HL-60/S4 treated with retinoic acid at 250 ng/mL for 4 days and 3 days (cell line): ENCODE results near the gene PELI3.

Source experiments
- in situ Hi-C: fragments of 300-500 bp; cut with MboI; formaldehyde crosslinking; loops from 2 replicates; pipeline ENCODE4 v1.7.0; 2022; ENCODE audit warnings: low sequenced_read_pairs

Gene PELI3

GRCh38 chr11:66473608-66474515 is 7.2 kb downstream of the PELI3 start:
- in situ Hi-C loops, result no loop called here

GRCh38 chr11:66475349-66476172 is 8.9 kb downstream of the PELI3 start:
- in situ Hi-C loops, result no loop called here

- in situ Hi-C loops, result no loop called here
Measured at GRCh38 chr11:66476173-66476840, 9.6 kb downstream of the PELI3 start.

- in situ Hi-C loops, result no loop called here
Measured at GRCh38 chr11:66476841-66477251, 10.1 kb downstream of the PELI3 start.

- in situ Hi-C loops, result no loop called here
Measured at GRCh38 chr11:66477263-66478201, 10.8 kb downstream of the PELI3 start.

GRCh38 chr11:66478729-66479393 is 12.2 kb downstream of the PELI3 start:
- in situ Hi-C loops, result no loop called here

GRCh38 chr11:66479394-66480116 is 12.8 kb downstream of the PELI3 start:
- in situ Hi-C loops, result no loop called here

- in situ Hi-C loops, result no loop called here
Measured at GRCh38 chr11:66480117-66480938, 13.6 kb downstream of the PELI3 start, which contains the start of gene DPP3. TSS of gene DPP3 (plus strand) at chr11:66480434. CDS start at chr11:66482201, 1,767 bp downstream.

- in situ Hi-C loops, result no loop called here
Measured at GRCh38 chr11:66484806-66485380, 18.2 kb downstream of the PELI3 start.

- in situ Hi-C loops, result no loop called here
Measured at GRCh38 chr11:66488957-66489356, 22.3 kb downstream of the PELI3 start.

- in situ Hi-C loops, result no loop called here
Measured at GRCh38 chr11:66489636-66490035, 22.9 kb downstream of the PELI3 start.

GRCh38 chr11:66491315-66491935 is 24.7 kb downstream of the PELI3 start:
- in situ Hi-C loops, result no loop called here

GRCh38 chr11:66492161-66492865 is 25.6 kb downstream of the PELI3 start:
- in situ Hi-C loops, result no loop called here

- in situ Hi-C loops, result no loop called here
Measured at GRCh38 chr11:66493130-66493529, 26.4 kb downstream of the PELI3 start.

- in situ Hi-C loops, result no loop called here
Measured at GRCh38 chr11:66494458-66494857, 27.8 kb downstream of the PELI3 start.

- in situ Hi-C loops, result no loop called here
Measured at GRCh38 chr11:66494935-66495334, 28.2 kb downstream of the PELI3 start.
